HepG2 (cell line): ENCODE measurements around the gene ZNF326. TPM values are rescaled to one million over a fixed set of nuclear protein-coding genes. Genes with fewer than 3 reads are reported as not detected.

Source experiments
- ATAC-seq: fragments of 200-7000 bp; cut with Tn5 transposase; 3 replicates; pipeline ENCODE4 v1.9.1; 2020; ENCODE audit warnings: mild to moderate bottlenecking, moderate library complexity
- BruUV-seq: library from RNA; stranded (reverse); fragments of 400-500 nt; replicated peaks from 2 replicates; lab custom pipeline; 2021; lab: Mats Ljungman, UMichigan
- CTCF ChIA-PET: fragments of 300-600 bp; formaldehyde crosslinking; extraction: SDS; loops from one replicate; lab custom pipeline; 2021; ENCODE audit warnings: low total read pairs, inconsistent platforms, low intra/inter-chr PET ratio; lab: Yijun Ruan, JAX
- POLR2A ChIA-PET: fragments of 350-600 bp; sonication (Branson Sonifier 250); formaldehyde crosslinking; loops from one replicate; lab custom pipeline; 2020; ENCODE audit warnings: antibody characterized with exemption, inconsistent platforms; lab: Yijun Ruan, JAX
- DNase-seq: peaks from one replicate; pipeline ENCODE4 v3.0.0-alpha.2; 2015; ENCODE audit warnings: low spot score
- FAIRE-seq: peaks from 3 replicates; lab custom pipeline; 2011; peaks lifted over from hg19 to GRCh38; lab: Jason Lieb, UNC
- H2AFZ ChIP-seq: one replicate; pipeline ENCODE4 v1.6.1; 2011; ENCODE audit warnings: low read length, inconsistent platforms
- H3K27ac ChIP-seq: fragments of 300-600 bp; 3 replicates; pipeline ENCODE4 v1.8.0; 2011; ENCODE audit warnings: mixed run types, mild to moderate bottlenecking, mixed read lengths, low read length, inconsistent platforms; ENCODE audit not compliant: insufficient read depth; ENCODE audit errors: extremely low read length
- H3K27me3 ChIP-seq, 2 experiments: fragments of 200-600 bp in 1 of 2; 2 replicates in 1 of 2; 3 replicates in 1 of 2; pipeline versions ENCODE4 v1.6.0 to v1.8.0; 2011; ENCODE audit warnings: low read length in 2 of 2, mild to moderate bottlenecking in 2 of 2, moderate library complexity in 2 of 2, inconsistent platforms in 1 of 2; ENCODE audit not compliant: insufficient read depth in 2 of 2, control insufficient read depth in 1 of 2
- H3K36me3 ChIP-seq, 2 experiments: fragments of 200-600 bp in 1 of 2; replicated peaks in 1 of 2; 2 replicates in 1 of 2; 3 replicates in 1 of 2; pipeline versions ENCODE4 v1.5.1 to v1.8.0; 2011; ENCODE audit warnings: low read length in 2 of 2, inconsistent platforms in 1 of 2; ENCODE audit not compliant: insufficient read depth in 2 of 2, control insufficient read depth in 1 of 2
- H3K4me1 ChIP-seq: 2 replicates; pipeline ENCODE4 v1.5.1; 2012; ENCODE audit warnings: low read length, inconsistent platforms; ENCODE audit not compliant: insufficient read depth
- H3K4me2 ChIP-seq: 2 replicates; pipeline ENCODE4 v1.6.0; 2011; ENCODE audit warnings: low read depth, low read length, inconsistent platforms
- H3K4me3 ChIP-seq, 3 experiments: fragments of 200-600 bp in 1 of 3; sonication (generic), shearing (Covaris generic) in 1 of 3; replicated peaks in 1 of 3; 2 replicates each; pipeline ENCODE4 v1.5.1; 2011 to 2016; ENCODE audit warnings: low read length in 3 of 3, inconsistent platforms in 2 of 3, low read depth in 2 of 3, mild to moderate bottlenecking in 2 of 3, control low read depth in 1 of 3, mixed read lengths in 1 of 3; ENCODE audit not compliant: insufficient read depth in 1 of 3
- H3K79me2 ChIP-seq: one replicate; pipeline ENCODE4 v1.6.1; 2011; ENCODE audit warnings: low read length, inconsistent platforms; ENCODE audit not compliant: insufficient read depth
- H3K9ac ChIP-seq: 2 replicates; pipeline ENCODE4 v1.6.0; 2011; ENCODE audit warnings: mild to moderate bottlenecking, low read depth, low read length, inconsistent platforms; ENCODE audit not compliant: insufficient read depth
- H3K9me3 ChIP-seq: 2 replicates; pipeline ENCODE4 v1.5.1; 2012; ENCODE audit warnings: mild to moderate bottlenecking, low read length
- H4K20me1 ChIP-seq: 2 replicates; pipeline ENCODE4 v1.6.0; 2011; ENCODE audit warnings: inconsistent platforms, mild to moderate bottlenecking, low read length, moderate library complexity; ENCODE audit not compliant: insufficient read depth
- CHD2 ChIP-seq: IDR thresholded peaks from 2 replicates; pipeline ENCODE4 v1.6.1; 2011; ENCODE audit warnings: low read depth, low read length, improper control_type of control experiment
- FOXP1 ChIP-seq, 2 experiments: fragments of 450-650 bp in 1 of 2; IDR thresholded peaks; 2 replicates each; pipeline ENCODE4 v1.6.1; 2017 to 2018; ENCODE audit warnings: antibody characterized with exemption in 1 of 2
- HIVEP1 ChIP-seq: sonication (generic); formaldehyde crosslinking; IDR thresholded peaks from 2 replicates; pipeline ENCODE4 v1.4.0; 2020; ENCODE audit warnings: mild to moderate bottlenecking, missing genetic modification reagents
- HNRNPK ChIP-seq: fragments of 200-400 bp; formaldehyde crosslinking; IDR thresholded peaks from 2 replicates; pipeline ENCODE4 v1.6.1; 2018; ENCODE audit warnings: low read length, low read depth, moderate library complexity, mild to moderate bottlenecking; ENCODE audit not compliant: poor library complexity, severe bottlenecking
- SRSF1 ChIP-seq: fragments of 200-400 bp; formaldehyde crosslinking; optimal IDR thresholded peaks from 2 replicates; pipeline ENCODE3; 2017; ENCODE audit warnings: mild to moderate bottlenecking, low read depth, low read length, moderate library complexity
- in situ Hi-C: cut with HindIII; loops from 2 replicates; pipeline ENCODE4 v1.10.0; 2017; ENCODE audit warnings: low pct_unique_long_range_greater_than_20kb; ENCODE audit not compliant: extremely low pct_ligation_motif_present
- intact Hi-C: fragments of 100-400 bp; cut with micrococcal nuclease; formaldehyde crosslinking; loops from one replicate; pipeline ENCODE4 v1.10.0; 2022; ENCODE audit not compliant: unreplicated experiment
- polyA plus RNA-seq, 8 experiments: library from polyadenylated mRNA; depleted of rRNA in 3 of 8; stranded (reverse) in 7 of 8; unstranded in 1 of 8; fragments of >200 nt; fragmentation: Illumina TruSeq in 4 of 8; extraction: Trizol in 4 of 8; gene quantifications; 2 replicates each; pipeline versions ENCODE4 v1.2.1 to v1.2.3, GENCODE V29; 2011 to 2016; ENCODE audit warnings: low read depth in 4 of 8, missing spikeins in 1 of 8, mixed read lengths in 1 of 8; ENCODE audit not compliant: insufficient read depth in 1 of 8
- total RNA-seq, 5 experiments: library from RNA; depleted of rRNA; stranded (reverse); fragments of >200 nt; fragmentation: Illumina TruSeq; extraction: Trizol; gene quantifications; 2 replicates each; pipeline ENCODE4 v1.2.3, GENCODE V29; 2016; ENCODE audit warnings: low read depth in 1 of 5

ZNF326 gene
- total and polyA plus RNA-seq, 2 of the 13 experiments (the other 11 are each of a cell fraction or from before 2014, with no cell fraction given) = 6.3 to 16.4 TPM

DNA sequence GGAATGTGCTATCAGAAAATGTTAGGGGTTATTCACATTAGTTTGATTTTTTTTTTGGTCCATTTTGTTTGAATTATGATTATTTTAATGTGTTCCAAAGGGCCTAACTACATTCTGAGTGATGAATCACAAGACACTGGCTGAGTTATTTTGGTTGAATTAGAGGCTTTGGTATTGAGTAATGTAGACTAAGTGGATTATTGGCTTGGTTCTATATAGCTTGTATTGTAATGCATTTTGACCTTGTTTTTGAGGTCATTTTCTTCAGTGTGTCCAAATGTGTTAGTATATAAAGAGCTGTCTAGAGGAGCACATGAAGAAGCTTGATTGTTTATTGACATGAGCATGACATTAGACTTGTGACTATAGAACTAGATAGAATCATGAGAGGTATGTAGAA is 3.4 kb downstream of the ZNF326 start:
- DNase-seq (no peak), FAIRE-seq (no peak), ATAC-seq (no peak)
- peaks cover 59% of the 10 kb centered on the region for H3K4me1 ChIP-seq
- ChIA-PET CTCF (no interaction called here), POLR2A (no interaction called here)
- H3K4me2 ChIP-seq = peak overlapping the region; percentile 69
- no peak for TF ChIP-seq CHD2
- TF ChIP-seq FOXP1 (IDR thresholded peaks at IDR 0.05) = no peak
- no peak for TF ChIP-seq FOXP1 (CRISPR knock-in tag; IDR thresholded peaks at IDR 0.05)
- no peak for TF ChIP-seq SRSF1
- H3K9me3 ChIP-seq = no peaks in the 10 kb centered on the region
- no peak overlapping the region for H2AFZ ChIP-seq
- peaks cover 3 to 14% of the 10 kb centered on the region in 2 experiments; a peak in 2 of 5 replicates for H3K36me3 ChIP-seq
- in situ Hi-C loops (no loop called here), intact Hi-C loops (loop anchor here (10.0 kb wide), 1 partner anchor 414 kb away; no protein-coding TSS in a partner anchor)
- no peak overlapping the region for H3K4me3 ChIP-seq
- peaks cover 62% of the 10 kb centered on the region for H4K20me1 ChIP-seq
- no TSS peak for BruUV-seq
- no peak overlapping the region for H3K27ac ChIP-seq
- H3K9ac ChIP-seq = no peak overlapping the region
- no peaks in the 10 kb centered on the region; a peak in 2 of 5 replicates for H3K27me3 ChIP-seq
- peaks cover 79% of the 10 kb centered on the region for H3K79me2 ChIP-seq

DNA sequence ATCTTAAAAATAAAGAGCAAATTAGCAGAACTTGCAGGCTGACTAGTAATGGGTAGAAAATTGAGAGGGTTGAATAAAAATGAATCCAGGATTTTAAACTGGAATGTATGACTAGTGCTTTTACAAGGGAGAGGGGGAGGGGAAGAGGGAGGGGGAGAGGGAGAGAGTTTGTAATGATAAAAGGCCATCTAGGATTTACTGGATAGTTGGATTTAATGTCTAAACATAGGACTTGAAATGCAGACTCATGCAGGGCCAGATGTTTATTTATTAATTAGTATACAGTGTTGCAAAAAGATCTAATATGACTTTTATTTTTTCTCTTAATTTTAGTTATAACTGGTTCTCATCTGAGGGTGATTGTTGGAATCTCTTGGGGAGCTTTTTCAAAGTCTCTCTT is 4.3 kb downstream of the ZNF326 start:
- ChIA-PET CTCF (no interaction called here), POLR2A (no interaction called here)
- Histone ChIP-seq H3K4me3 (no peak overlapping the region), H3K9ac (no peak overlapping the region), H3K36me3 (peaks cover 3 to 14% of the 10 kb centered on the region in 2 experiments; a peak in 2 of 5 replicates), H3K27me3 (no peaks in the 10 kb centered on the region; a peak in 2 of 5 replicates), H3K9me3 (no peaks in the 10 kb centered on the region), H3K4me1 (peaks cover 55% of the 10 kb centered on the region), H2AFZ (no peak overlapping the region), H3K79me2 (peaks cover 88% of the 10 kb centered on the region), H4K20me1 (peaks cover 70% of the 10 kb centered on the region), H3K27ac (peak overlapping the region; percentile 10), H3K4me2 (peak overlapping the region; percentile 69)
- intact Hi-C loops (loop anchor here (10.0 kb wide), 1 partner anchor 414 kb away; no protein-coding TSS in a partner anchor), in situ Hi-C loops (no loop called here)
- TF ChIP-seq HNRNPK = peak; percentile 89
- no peak for TF ChIP-seq HIVEP1 (CRISPR knock-in tag)
- DNase-seq = no peak
- ATAC-seq = no peak
- FAIRE-seq = no peak
- no TSS peak for BruUV-seq
